T-cell (primary cell): Measurements from ENCODE around the gene CEACAM4. TPM values are rescaled to one million over a fixed set of nuclear protein-coding genes. Genes with fewer than 3 reads are reported as not detected.

Experiments
- ATAC-seq, 4 experiments: fragments of 200-7000 bp in 3 of 4; fragments of 150-1000 bp in 1 of 4; cut with Tn5 transposase; replicated peaks in 1 of 4; 1 replicate in 3 of 4; 2 replicates in 1 of 4; pipeline ENCODE4 v1.10.0; 2021; ENCODE audit warnings: moderate library complexity in 3 of 4, mild to moderate bottlenecking in 2 of 4, moderate number of reproducible peaks in 1 of 4
- CTCF ChIA-PET, 2 donors: fragments of 300-600 bp; sonication (Branson Sonifier 250); formaldehyde crosslinking; loops; one replicate each; lab custom pipeline; 2022; ENCODE audit warnings: antibody characterized with exemption in 2 of 2; lab: Charles Lee
- POLR2A ChIA-PET, 2 donors: fragments of 300-600 bp; sonication (Branson Sonifier 250); formaldehyde crosslinking; loops; one replicate each; lab custom pipeline; 2022; ENCODE audit warnings: antibody characterized with exemption in 2 of 2; lab: Charles Lee
- DNase-seq, 35 experiments: peaks; one replicate each; pipeline versions ENCODE4 v3.0.0 to v3.0.0-alpha.2; 2013 to 2023
- H3K27ac ChIP-seq: one replicate; pipeline ENCODE4 v1.5.1; 2013; ENCODE audit warnings: low read length
- H3K27me3 ChIP-seq, 2 experiments: replicated peaks in 1 of 2; 1 replicate in 1 of 2; 2 replicates in 1 of 2; pipeline versions ENCODE4 v1.6.1 to v1.7.0; 2013; ENCODE audit warnings: low read length in 1 of 2, mixed read lengths in 1 of 2; ENCODE audit not compliant: control insufficient read depth in 2 of 2, insufficient read depth in 2 of 2; ENCODE audit errors: extremely low read depth in 1 of 2
- H3K36me3 ChIP-seq, 2 donors: 1 replicate in 1 of 2; 2 replicates in 1 of 2; pipeline versions ENCODE4 v1.6.1 to v1.7.0; 2013; ENCODE audit warnings: low read length in 1 of 2; ENCODE audit not compliant: control insufficient read depth in 2 of 2, insufficient read depth in 1 of 2; ENCODE audit errors: extremely low read depth in 1 of 2
- H3K4me1 ChIP-seq, 2 experiments: 1 replicate in 1 of 2; 2 replicates in 1 of 2; pipeline versions ENCODE4 v1.6.1 to v1.7.0; 2013; ENCODE audit warnings: low read length in 2 of 2, mixed read lengths in 1 of 2; ENCODE audit not compliant: insufficient read depth in 2 of 2, control insufficient read depth in 1 of 2; ENCODE audit errors: extremely low read depth in 1 of 2
- H3K4me3 ChIP-seq, 2 donors: 1 replicate in 1 of 2; 2 replicates in 1 of 2; pipeline versions ENCODE4 v1.5.1 to v1.7.0; 2013; ENCODE audit warnings: mild to moderate bottlenecking in 2 of 2, low read length in 1 of 2, moderate library complexity in 1 of 2; ENCODE audit not compliant: control insufficient read depth in 1 of 2; ENCODE audit errors: extremely low read depth in 1 of 2
- H3K9me3 ChIP-seq: 2 replicates; pipeline ENCODE4 v1.7.0; 2013
- H3K27ac Mint-ChIP-seq, 2 donors: one replicate each; pipeline ENCODE4 v1.8.0; 2020 to 2021; ENCODE audit warnings: mild to moderate bottlenecking in 2 of 2, mixed read lengths in 2 of 2
- H3K27me3 Mint-ChIP-seq, 2 donors: one replicate each; pipeline ENCODE4 v1.8.0; 2021 to 2022; ENCODE audit warnings: mixed read lengths in 2 of 2
- H3K36me3 Mint-ChIP-seq: one replicate; pipeline ENCODE4 v1.8.0; 2021; ENCODE audit warnings: mixed read lengths
- H3K4me1 Mint-ChIP-seq, 3 donors: one replicate each; pipeline ENCODE4 v1.8.0; 2020 to 2022; ENCODE audit warnings: mixed read lengths in 3 of 3, mild to moderate bottlenecking in 1 of 3
- H3K4me3 Mint-ChIP-seq, 3 donors: one replicate each; pipeline ENCODE4 v1.8.0; 2020 to 2022; ENCODE audit warnings: mild to moderate bottlenecking in 3 of 3, mixed read lengths in 3 of 3, moderate library complexity in 3 of 3
- H3K9me3 Mint-ChIP-seq, 3 donors: one replicate each; pipeline ENCODE4 v1.8.0; 2020 to 2022; ENCODE audit warnings: mixed read lengths in 3 of 3
- WGBS: methylation state at CpG from one replicate; pipeline ENCODE4 v1.1.5; 2013; ENCODE audit warnings: missing lambda C conversion rate; ENCODE audit not compliant: insufficient coverage; 5-methylcytosine and 5-hydroxymethylcytosine counted together
- total RNA-seq, 35 experiments: library from RNA in 6 of 35; stranded (reverse) in 6 of 35; fragments of 120-200 nt in 1 of 35; gene quantifications; one replicate each; pipeline versions ENCODE4 v1.2.1 to v1.2.4 and lab custom pipeline; 2013 to 2026

Gene CEACAM4
- 1 to 10 TPM in 1 of 5 donors, under 1 TPM in 3, not detected in 1; 0.46 to 1.0 (median 0.68) TPM for total RNA-seq
- 0.87 TPM for total RNA-seq (2013)
- 0 to 1.7 (median 0.17) reads per million in 29 experiments for total RNA-seq (lab: John Stamatoyannopoulos, UW)

- no peaks in the 10 kb centered on the region for H3K36me3 ChIP-seq
- Mint-ChIP-seq H3K27me3 (peaks cover 32 to 37% of the 10 kb centered on the region in 2 donors), H3K4me1 (no peaks in the 10 kb centered on the region), H3K4me3 (no peak within 1 kb of the TSS), H3K36me3 (no peaks in the 10 kb centered on the region), H3K9me3 (peaks cover 5 to 16% (median 6%) of the 10 kb centered on the region in 3 donors), H3K27ac (peak within 1 kb of the TSS; percentile 6 to 31)
- CTCF ChIA-PET, result interaction anchor here in 1 of 2 donors (0.6 kb wide), 1 partner anchor 15 kb away, joined by 3 read pairs; no protein-coding TSS in a partner anchor
- H3K9me3 ChIP-seq, result no peaks in the 10 kb centered on the region
- POLR2A ChIA-PET, result no interaction called here
- ATAC-seq (no peak), DNase-seq (peak in 1 of 35 experiments; percentile 29)
- no peak within 1 kb of the TSS for H3K4me3 ChIP-seq
- H3K27ac ChIP-seq, result no peak within 1 kb of the TSS
- 12% methylated on average over 6 of the region's 7 CpGs for WGBS
- H3K27me3 ChIP-seq, result peaks cover 0 to 41% of the 10 kb centered on the region in 2 experiments
- no peaks in the 10 kb centered on the region for H3K4me1 ChIP-seq
Measured at GRCh38 chr19:41626877-41627276, at the start of gene CEACAM4. Gene CEACAM4 (minus strand): TSS chr19:41627074. CDS start chr19:41626963, 111 bp downstream.

GRCh38 chr19:41671486-41671885 is 44.6 kb upstream of the CEACAM4 start:
- Mint-ChIP-seq H3K4me3 (no peak overlapping the region), H3K4me1 (no peaks in the 10 kb centered on the region), H3K27me3 (peaks cover 62 to 68% of the 10 kb centered on the region in 2 donors), H3K9me3 (peaks cover 0 to 9% (median 9%) of the 10 kb centered on the region in 3 donors), H3K27ac (no peak overlapping the region), H3K36me3 (no peaks in the 10 kb centered on the region)
- DNase-seq, result no peak
- ChIA-PET CTCF (no interaction called here), POLR2A (no interaction called here)
- Histone ChIP-seq H3K9me3 (no peaks in the 10 kb centered on the region), H3K4me3 (no peak overlapping the region), H3K27ac (no peak overlapping the region), H3K36me3 (no peaks in the 10 kb centered on the region), H3K4me1 (no peaks in the 10 kb centered on the region), H3K27me3 (peaks cover 0 to 7% of the 10 kb centered on the region in 2 experiments)
- WGBS, result 90% methylated on average over 2 of the region's 5 CpGs
- no peak for ATAC-seq

GRCh38 chr19:41670755-41671154 is 43.9 kb upstream of the CEACAM4 start:
- no peaks in the 10 kb centered on the region for H3K4me1 Mint-ChIP-seq
- ChIA-PET CTCF (no interaction called here), POLR2A (no interaction called here)
- H3K36me3 Mint-ChIP-seq, result no peaks in the 10 kb centered on the region
- Histone ChIP-seq H3K9me3 (no peaks in the 10 kb centered on the region), H3K4me3 (no peak overlapping the region), H3K27ac (no peak overlapping the region), H3K36me3 (no peaks in the 10 kb centered on the region), H3K27me3 (peaks cover 0 to 7% of the 10 kb centered on the region in 2 experiments), H3K4me1 (no peaks in the 10 kb centered on the region)
- H3K27ac Mint-ChIP-seq, result peak overlapping the region in 1 of 2 donors; percentile 17
- H3K9me3 Mint-ChIP-seq, result peaks cover 0 to 15% (median 13%) of the 10 kb centered on the region in 3 donors
- ATAC-seq, result no peak
- H3K4me3 Mint-ChIP-seq, result no peak overlapping the region
- no peak for DNase-seq
- peaks cover 61 to 67% of the 10 kb centered on the region in 2 donors for H3K27me3 Mint-ChIP-seq

- H3K27me3 ChIP-seq, result peaks cover 0 to 7% of the 10 kb centered on the region in 2 experiments
- Mint-ChIP-seq H3K4me3 (no peak overlapping the region), H3K27ac (no peak overlapping the region), H3K4me1 (no peaks in the 10 kb centered on the region), H3K9me3 (peaks cover 8 to 35% (median 25%) of the 10 kb centered on the region in 3 donors), H3K27me3 (peaks cover 49 to 61% of the 10 kb centered on the region in 2 donors), H3K36me3 (no peaks in the 10 kb centered on the region)
- no peaks in the 10 kb centered on the region for H3K36me3 ChIP-seq
- DNase-seq (no peak), ATAC-seq (no peak)
- H3K4me1 ChIP-seq, result no peaks in the 10 kb centered on the region
- H3K4me3 ChIP-seq, result no peak overlapping the region
- no CpG with 5 or more reads among the region's 1 CpG for WGBS
- H3K9me3 ChIP-seq, result no peaks in the 10 kb centered on the region
- no peak overlapping the region for H3K27ac ChIP-seq
- ChIA-PET POLR2A (no interaction called here), CTCF (no interaction called here)
Measured at GRCh38 chr19:41668315-41668714, 41.4 kb upstream of the CEACAM4 start.

- H3K9me3 Mint-ChIP-seq, result peaks cover 8 to 47% (median 25%) of the 10 kb centered on the region in 3 donors
- H3K4me1 ChIP-seq, result no peaks in the 10 kb centered on the region
- peaks cover 3% of the 10 kb centered on the region in 2 experiments for H3K27me3 ChIP-seq
- no peak overlapping the region for H3K27ac Mint-ChIP-seq
- ATAC-seq (no peak), DNase-seq (no peak)
- H3K27me3 Mint-ChIP-seq, result peaks cover 45 to 56% of the 10 kb centered on the region in 2 donors
- no peak overlapping the region for H3K27ac ChIP-seq
- CTCF ChIA-PET, result interaction anchor here in 1 of 2 donors (0.6 kb wide), 1 partner anchor 1047 kb away, joined by 3 read pairs; no protein-coding TSS in a partner anchor
- H3K9me3 ChIP-seq, result no peaks in the 10 kb centered on the region
- no peak overlapping the region for H3K4me3 Mint-ChIP-seq
- POLR2A ChIA-PET, result no interaction called here
- no peaks in the 10 kb centered on the region for H3K36me3 ChIP-seq
- WGBS, result 81% methylated on average over 2 of the region's 2 CpGs
- H3K4me1 Mint-ChIP-seq, result no peaks in the 10 kb centered on the region
- no peaks in the 10 kb centered on the region for H3K36me3 Mint-ChIP-seq
- H3K4me3 ChIP-seq, result no peak overlapping the region
Measured at GRCh38 chr19:41666075-41666474, 39.2 kb upstream of the CEACAM4 start.

GRCh38 chr19:41657157-41657556 is 30.3 kb upstream of the CEACAM4 start:
- ChIA-PET CTCF (interaction anchor here in 1 of 2 donors (0.6 kb wide), 3 partner anchors 10 to 50 kb away, joined by 3 to 4 read pairs (median 3); no protein-coding TSS in a partner anchor), POLR2A (no interaction called here)
- H3K27me3 Mint-ChIP-seq, result peaks cover 57 to 60% of the 10 kb centered on the region in 2 donors
- peak in 16 of 35 experiments; percentile 9 to 52 (median 14) for DNase-seq
- peaks cover 0 to 30% (median 10%) of the 10 kb centered on the region in 3 donors for H3K9me3 Mint-ChIP-seq
- H3K4me3 ChIP-seq, result no peak overlapping the region
- WGBS, result 33% methylated on average over 1 of the region's 2 CpGs
- peaks cover 11% of the 10 kb centered on the region for H3K36me3 Mint-ChIP-seq
- peaks cover 7 to 13% of the 10 kb centered on the region in 2 experiments for H3K27me3 ChIP-seq
- H3K27ac ChIP-seq, result peak overlapping the region; percentile 81
- H3K9me3 ChIP-seq, result no peaks in the 10 kb centered on the region
- H3K36me3 ChIP-seq, result no peaks in the 10 kb centered on the region
- H3K4me1 ChIP-seq, result peaks cover 2 to 12% of the 10 kb centered on the region in 2 experiments
- H3K27ac Mint-ChIP-seq, result peak overlapping the region in 1 of 2 donors; percentile 73
- peak in 3 of 4 experiments; percentile 29 to 61 (median 38) for ATAC-seq
- peak overlapping the region in 1 of 3 donors; percentile 22 for H3K4me3 Mint-ChIP-seq
- H3K4me1 Mint-ChIP-seq, result peaks cover 9 to 21% (median 18%) of the 10 kb centered on the region in 3 donors
